OCI-LY7 (cell line): Measurements from ENCODE around the gene SEMA3E. TPM values are rescaled to one million over a fixed set of nuclear protein-coding genes. Genes with fewer than 3 reads are reported as not detected.
"Not testable (repeated sequence)": the region's sequence is repeated elsewhere in the genome, so short reads cannot be mapped to it uniquely, and the experiment has no call there.

ENCODE experiments used
- BruUV-seq: library from RNA; stranded (reverse); fragments of 400-500 nt; replicated peaks from 2 replicates; lab custom pipeline; 2021; lab: Mats Ljungman, UMichigan
- CTCF ChIA-PET: fragments of 300-600 bp; sonication (Branson Sonifier 250); formaldehyde crosslinking; loops from one replicate; lab custom pipeline; 2022; ENCODE audit warnings: antibody characterized with exemption; ENCODE audit not compliant: unreplicated experiment; lab: Charles Lee
- POLR2A ChIA-PET: fragments of 300-600 bp; sonication (Branson Sonifier 250); formaldehyde crosslinking; loops from one replicate; lab custom pipeline; 2022; ENCODE audit warnings: antibody characterized with exemption; lab: Charles Lee
- DNase-seq: peaks from one replicate; pipeline ENCODE4 v3.0.0-alpha.2; 2015; ENCODE audit warnings: low spot score
- H2AFZ ChIP-seq: fragments of 200-600 bp; sonication (generic), shearing (Covaris generic); 2 replicates; pipeline ENCODE4 v1.6.1; 2014; ENCODE audit warnings: mild to moderate bottlenecking, antibody characterized with exemption, low read length, moderate library complexity
- H3K27ac ChIP-seq: fragments of 200-600 bp; sonication (generic); 2 replicates; pipeline ENCODE4 v1.5.1; 2014; ENCODE audit warnings: mixed run types, low read depth, mild to moderate bottlenecking, moderate library complexity, low read length, inconsistent platforms; ENCODE audit not compliant: poor library complexity, severe bottlenecking
- H3K36me3 ChIP-seq: fragments of 200-600 bp; sonication (generic); 2 replicates; pipeline ENCODE4 v1.6.1; 2014; ENCODE audit warnings: mild to moderate bottlenecking, antibody characterized with exemption, low read length, moderate library complexity, mixed read lengths; ENCODE audit not compliant: insufficient read depth
- H3K4me1 ChIP-seq: fragments of 200-600 bp; sonication (generic); 2 replicates; pipeline ENCODE4 v1.5.1; 2014; ENCODE audit warnings: mild to moderate bottlenecking, low read length; ENCODE audit not compliant: insufficient read depth, poor library complexity, severe bottlenecking
- H3K4me2 ChIP-seq: fragments of 200-600 bp; sonication (generic); 2 replicates; pipeline ENCODE4 v1.6.1; 2014; ENCODE audit warnings: mild to moderate bottlenecking, low read length
- H3K4me3 ChIP-seq: fragments of 200-600 bp; sonication (generic); 2 replicates; pipeline ENCODE4 v1.5.1; 2014; ENCODE audit warnings: mild to moderate bottlenecking, low read depth, low read length; ENCODE audit not compliant: poor library complexity, severe bottlenecking
- H3K79me2 ChIP-seq: fragments of 200-600 bp; sonication (generic); 2 replicates; pipeline ENCODE4 v1.6.1; 2016; ENCODE audit warnings: low read depth, mild to moderate bottlenecking, low read length, moderate library complexity, mixed read lengths; ENCODE audit not compliant: insufficient read depth
- H3K9me2 ChIP-seq: fragments of 200-600 bp; sonication (generic); 2 replicates; pipeline ENCODE4 v1.6.1; 2016; ENCODE audit warnings: mild to moderate bottlenecking, low read length, mixed read lengths; ENCODE audit not compliant: insufficient read depth
- H3K9me3 ChIP-seq: fragments of 200-600 bp; sonication (generic); 2 replicates; pipeline ENCODE4 v1.6.1; 2014; ENCODE audit warnings: mild to moderate bottlenecking, mixed run types, low read length, mixed read lengths
- H4K20me1 ChIP-seq: fragments of 200-600 bp; sonication (generic); 2 replicates; pipeline ENCODE4 v1.6.1; 2014; ENCODE audit warnings: mild to moderate bottlenecking, antibody characterized with exemption, low read length, moderate library complexity, mixed read lengths; ENCODE audit not compliant: insufficient read depth
- EZH2phosphoT487 ChIP-seq: fragments of 200-600 bp; sonication (generic); IDR thresholded peaks from 2 replicates; pipeline ENCODE4 v1.6.1; 2018; ENCODE audit warnings: low read depth, borderline replicate concordance, mild to moderate bottlenecking, mixed run types, antibody characterized with exemption, low read length, moderate library complexity, mixed read lengths
- intact Hi-C: fragments of 100-400 bp; cut with micrococcal nuclease; formaldehyde crosslinking; loops from one replicate; pipeline ENCODE4 v1.10.0; 2022; ENCODE audit not compliant: unreplicated experiment
- total RNA-seq, 2 experiments: library from RNA; depleted of rRNA in 1 of 2; stranded (reverse); fragments of >200 nt in 1 of 2; shearing (Covaris generic) in 1 of 2; gene quantifications; 2 replicates each; pipeline ENCODE4 v1.2.3, GENCODE V29; 2014 to 2022
- TF ChIP-seq, protein P1 (sequence below): fragments of 200-600 bp; sonication (generic); conservative IDR thresholded peaks from 2 replicates; pipeline ENCODE4 v1.5.1; 2014; ENCODE audit warnings: mild to moderate bottlenecking, antibody characterized with exemption, low read length, moderate library complexity, mixed read lengths

Gene SEMA3E
- total RNA-seq, 2 experiments from 2014 or later, result 0.06 TPM; not detected in 1

DNA sequence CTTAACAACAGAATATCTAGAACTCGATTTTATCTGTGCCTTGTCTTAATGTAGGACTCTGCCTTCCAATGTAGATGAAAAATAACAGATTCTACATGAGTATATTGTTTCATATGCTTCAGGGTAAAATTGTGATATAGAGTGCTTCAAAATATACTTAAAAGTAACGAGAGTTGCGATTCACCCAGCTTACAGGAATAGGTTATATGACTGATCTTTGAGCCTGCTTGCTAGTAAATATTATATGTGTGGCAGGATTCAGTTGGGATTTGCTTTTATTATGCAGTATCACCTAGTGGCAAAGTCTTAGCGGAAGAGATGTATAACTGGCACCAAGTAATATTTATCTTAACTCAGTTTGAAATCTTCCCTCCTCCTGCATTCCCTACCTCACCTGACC lies 183.3 kb downstream of the SEMA3E start:
- Histone ChIP-seq H3K4me1 (no peaks in the 10 kb centered on the region), H3K79me2 (no peaks in the 10 kb centered on the region), H3K9me2 (no peaks in the 10 kb centered on the region), H3K36me3 (no peaks in the 10 kb centered on the region), H3K4me2 (no peak overlapping the region), H3K4me3 (no peak overlapping the region), H4K20me1 (no peaks in the 10 kb centered on the region), H3K9me3 (no peaks in the 10 kb centered on the region), H3K27ac (no peak overlapping the region), H2AFZ (no peak overlapping the region)
- intact Hi-C loops, result no loop called here
- TF ChIP-seq, protein P1, sequence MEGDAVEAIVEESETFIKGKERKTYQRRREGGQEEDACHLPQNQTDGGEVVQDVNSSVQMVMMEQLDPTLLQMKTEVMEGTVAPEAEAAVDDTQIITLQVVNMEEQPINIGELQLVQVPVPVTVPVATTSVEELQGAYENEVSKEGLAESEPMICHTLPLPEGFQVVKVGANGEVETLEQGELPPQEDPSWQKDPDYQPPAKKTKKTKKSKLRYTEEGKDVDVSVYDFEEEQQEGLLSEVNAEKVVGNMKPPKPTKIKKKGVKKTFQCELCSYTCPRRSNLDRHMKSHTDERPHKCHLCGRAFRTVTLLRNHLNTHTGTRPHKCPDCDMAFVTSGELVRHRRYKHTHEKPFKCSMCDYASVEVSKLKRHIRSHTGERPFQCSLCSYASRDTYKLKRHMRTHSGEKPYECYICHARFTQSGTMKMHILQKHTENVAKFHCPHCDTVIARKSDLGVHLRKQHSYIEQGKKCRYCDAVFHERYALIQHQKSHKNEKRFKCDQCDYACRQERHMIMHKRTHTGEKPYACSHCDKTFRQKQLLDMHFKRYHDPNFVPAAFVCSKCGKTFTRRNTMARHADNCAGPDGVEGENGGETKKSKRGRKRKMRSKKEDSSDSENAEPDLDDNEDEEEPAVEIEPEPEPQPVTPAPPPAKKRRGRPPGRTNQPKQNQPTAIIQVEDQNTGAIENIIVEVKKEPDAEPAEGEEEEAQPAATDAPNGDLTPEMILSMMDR, result no peak
- TF ChIP-seq EZH2phosphoT487, result no peak
- CTCF ChIA-PET, result no interaction called here
- no peak for DNase-seq
- POLR2A ChIA-PET, result interaction anchor here (0.8 kb wide), 1 partner anchor 46 kb away, joined by 3 read pairs; no protein-coding TSS in a partner anchor
- BruUV-seq, result no TSS peak

DNA sequence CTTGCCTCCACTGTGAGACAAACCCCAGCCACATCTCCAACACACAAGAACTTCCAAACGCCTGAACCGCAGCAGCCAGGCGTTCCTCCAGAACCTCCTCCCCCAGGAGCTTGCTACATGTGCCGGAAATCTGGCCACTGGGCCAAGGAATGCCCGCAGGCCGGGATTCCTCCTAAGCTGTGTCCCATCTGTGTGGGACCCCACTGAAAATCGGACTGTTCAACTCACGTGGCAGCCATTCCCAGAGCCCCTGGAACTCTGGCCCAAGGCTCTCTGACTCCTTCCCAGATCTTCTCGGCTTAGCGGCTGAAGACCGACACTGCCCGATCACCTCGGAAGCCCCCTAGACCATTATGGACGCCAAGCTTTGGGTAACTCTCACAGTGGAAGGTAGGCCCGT lies 187.1 kb downstream of the SEMA3E start:
- H3K4me2 ChIP-seq, H3K9me3 ChIP-seq, H3K4me1 ChIP-seq, H4K20me1 ChIP-seq, H3K9me2 ChIP-seq, H3K36me3 ChIP-seq, H2AFZ ChIP-seq, DNase-seq, H3K4me3 ChIP-seq, H3K27ac ChIP-seq, H3K79me2 ChIP-seq, intact Hi-C loops, BruUV-seq, POLR2A ChIA-PET, CTCF ChIA-PET: not testable (repeated sequence)

DNA sequence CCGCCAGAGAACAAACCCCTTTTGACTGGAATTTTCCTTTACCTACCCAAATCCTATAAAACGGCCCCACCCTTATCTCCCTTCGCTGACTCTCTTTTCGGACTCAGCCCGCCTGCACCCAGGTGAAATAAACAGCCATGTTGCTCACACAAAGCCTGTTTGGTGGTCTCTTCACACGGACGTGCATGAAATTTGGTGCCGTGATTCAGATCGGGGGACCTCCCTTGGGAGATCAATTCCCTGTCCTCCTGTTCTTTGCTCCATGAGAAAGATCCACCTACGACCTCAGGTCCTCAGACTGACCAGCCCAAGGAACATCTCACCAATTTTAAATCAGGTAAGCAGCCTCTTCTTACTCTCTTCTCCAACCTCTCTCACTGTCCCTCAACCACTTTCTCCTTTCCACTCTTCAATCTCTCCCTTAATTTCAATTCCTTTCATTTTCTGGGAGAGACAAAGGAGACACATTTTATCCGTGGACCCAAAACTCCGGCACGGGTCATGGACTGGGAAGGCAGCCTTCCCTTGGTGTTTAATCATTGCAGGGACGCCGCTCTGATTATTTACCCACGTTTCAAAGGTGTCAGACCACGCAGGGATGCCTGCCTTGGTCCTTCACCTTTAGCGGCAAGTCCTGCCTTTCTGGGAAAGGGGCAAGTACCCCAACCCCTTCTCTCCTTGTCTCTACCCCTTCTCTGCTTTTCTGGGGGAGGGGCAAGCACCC lies 188.8 kb downstream of the SEMA3E start:
- DNase-seq, H4K20me1 ChIP-seq, BruUV-seq, H3K4me1 ChIP-seq, H3K9me3 ChIP-seq, H3K36me3 ChIP-seq, H2AFZ ChIP-seq, POLR2A ChIA-PET, H3K27ac ChIP-seq, H3K4me3 ChIP-seq, intact Hi-C loops, H3K4me2 ChIP-seq, H3K79me2 ChIP-seq, H3K9me2 ChIP-seq, CTCF ChIA-PET: not testable (repeated sequence)

DNA sequence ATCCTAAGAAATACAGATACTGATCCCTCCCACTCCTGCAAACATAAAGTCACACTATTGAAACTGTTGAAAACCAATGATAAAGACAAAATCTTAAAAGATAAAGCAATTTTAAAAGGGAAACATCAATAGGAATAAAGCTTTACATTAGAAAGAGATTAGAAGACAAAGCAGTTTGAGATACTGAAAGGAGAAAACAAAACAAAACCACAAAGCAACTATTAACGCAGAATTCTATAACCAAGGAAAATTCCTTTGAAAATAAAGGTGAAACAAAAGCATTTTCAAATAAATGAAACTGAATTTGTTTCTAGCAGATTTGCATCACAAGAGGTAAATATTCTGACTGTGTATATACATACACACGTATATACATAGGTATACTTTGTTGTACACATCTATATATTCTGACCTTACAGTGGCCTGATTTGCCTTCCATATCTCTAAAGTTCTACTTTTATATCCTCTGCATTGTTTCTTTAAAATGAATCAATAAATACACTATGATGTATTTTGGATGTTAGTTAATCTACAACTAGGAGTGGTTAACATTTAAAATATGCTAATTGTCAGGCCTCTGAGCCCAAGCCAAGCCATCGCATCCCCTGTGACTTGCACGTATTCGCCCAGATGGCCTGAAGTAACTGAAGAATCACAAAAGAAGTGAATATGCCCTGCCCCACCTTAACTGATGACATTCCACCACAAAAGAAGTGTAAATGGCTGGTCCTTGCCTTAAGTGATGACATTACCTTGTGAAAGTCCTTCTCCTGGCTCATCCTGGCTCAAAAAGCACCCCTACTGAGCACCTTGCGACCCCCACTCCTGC lies 189.6 kb downstream of the SEMA3E start:
- H3K4me3 ChIP-seq, H3K36me3 ChIP-seq, H3K4me2 ChIP-seq, CTCF ChIA-PET, H4K20me1 ChIP-seq, H3K9me2 ChIP-seq, H3K4me1 ChIP-seq, DNase-seq, H3K9me3 ChIP-seq, intact Hi-C loops, H3K79me2 ChIP-seq, H2AFZ ChIP-seq, BruUV-seq, H3K27ac ChIP-seq: not testable (repeated sequence)
- POLR2A ChIA-PET, result interaction anchor here (0.6 kb wide), 1 partner anchor 13 kb away, joined by 3 read pairs; no protein-coding TSS in a partner anchor
